ENCODE measurements around the gene TBC1D9.

GRCh38 chr4:140643571-140644055, 112.6 kb downstream of the TBC1D9 start:
- TF ChIP-seq CTCF (IDR thresholded peaks at IDR 0.05) (no peak), POLR2A (IDR thresholded peaks at IDR 0.05) (no peak)

All from right lobe of liver (tissue), 4 donors.